HepG2 (cell line): ENCODE results near the gene DTX4.

ENCODE experiments used
- KDM4B ChIP-seq: sonication (generic); formaldehyde crosslinking; IDR thresholded peaks from 2 replicates; pipeline ENCODE4 v1.4.0; 2020; ENCODE audit warnings: missing genetic modification reagents
- SP4 ChIP-seq: sonication (generic); formaldehyde crosslinking; IDR thresholded peaks from 2 replicates; pipeline ENCODE4 v1.8.1; 2023; ENCODE audit warnings: mild to moderate bottlenecking, missing genetic modification reagents

GRCh38 chr11:59192446-59193020, 20.6 kb downstream of the DTX4 start:
- TF ChIP-seq KDM4B (CRISPR knock-in tag) (no peak), SP4 (CRISPR knock-in tag) (no peak)
